Bronchial epithelial cell (primary cell): ENCODE results near the gene FAM236C. TPM values are rescaled to one million over a fixed set of nuclear protein-coding genes. Genes with fewer than 3 reads are reported as not detected.
A peak's percentile ranks its signal among the peaks of the same experiment; 100 is the strongest.
"Not testable (repeated sequence)": the region's sequence is repeated elsewhere in the genome, so short reads cannot be mapped to it uniquely, and the experiment has no call there.

Experiments used
- DNase-seq: peaks from one replicate; pipeline ENCODE4 v3.0.0-alpha.2; 2010; ENCODE audit warnings: low read depth
- FAIRE-seq: peaks from 2 replicates; lab custom pipeline; 2011; peaks lifted over from hg19 to GRCh38; lab: Jason Lieb, UNC
- H3K27me3 ChIP-seq: 2 replicates; pipeline ENCODE4 v1.5.1; 2011; ENCODE audit warnings: low read length; ENCODE audit not compliant: control insufficient read depth, insufficient read depth
- H3K36me3 ChIP-seq: 2 replicates; pipeline ENCODE4 v1.5.1; 2011; ENCODE audit warnings: low read length; ENCODE audit not compliant: control insufficient read depth, insufficient read depth
- H3K4me3 ChIP-seq: 2 replicates; pipeline ENCODE4 v1.5.1; 2011; ENCODE audit warnings: mild to moderate bottlenecking, low read depth, low read length, control low read depth
- total RNA-seq: library from RNA; depleted of rRNA; stranded (reverse); fragments of >200 nt; gene quantifications from 2 replicates; pipeline ENCODE4 v1.2.1, GENCODE V29; 2014

Gene FAM236C
- not detected in 2 replicates for total RNA-seq

GRCh38 chrX:72912315-72912714 is at the start of gene FAM236C:
Gene FAM236C, plus strand, starts transcription at chrX:72912615. Its CDS starts 100 bp downstream, at chrX:72912715.
- not testable (repeated sequence) for DNase-seq, H3K36me3 ChIP-seq, H3K4me3 ChIP-seq, H3K27me3 ChIP-seq, FAIRE-seq

- not testable (repeated sequence) for FAIRE-seq, H3K36me3 ChIP-seq, H3K4me3 ChIP-seq, H3K27me3 ChIP-seq, DNase-seq
These were observed 29.5 kb upstream of the FAM236C start for GRCh38 chrX:72882898-72883297.

DNA sequence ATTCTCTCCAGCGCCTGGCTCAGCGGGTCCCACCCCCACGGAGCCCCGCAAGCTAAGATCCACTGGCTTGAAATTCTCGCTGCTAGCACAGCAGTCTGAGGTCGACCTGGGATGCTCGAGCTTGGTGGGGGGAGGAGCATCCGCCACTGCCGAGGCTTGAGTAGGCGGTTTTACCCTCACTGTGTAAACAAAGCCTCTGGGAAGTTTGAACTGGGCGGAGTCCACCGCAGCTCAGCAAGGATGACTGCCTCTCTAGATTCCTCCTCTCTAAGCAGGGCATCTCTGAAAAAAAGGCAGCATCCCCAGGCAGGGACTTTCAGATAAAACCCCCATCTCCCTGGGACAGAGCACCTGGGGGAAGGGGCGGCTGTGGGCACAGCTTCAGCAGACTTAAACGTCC is 22.7 kb upstream of the FAM236C start:
- DNase-seq, H3K36me3 ChIP-seq, H3K27me3 ChIP-seq, FAIRE-seq, H3K4me3 ChIP-seq: not testable (repeated sequence)

- DNase-seq, H3K36me3 ChIP-seq, H3K4me3 ChIP-seq, FAIRE-seq, H3K27me3 ChIP-seq: not testable (repeated sequence)
These were observed 3.7 kb downstream of the FAM236C start for GRCh38 chrX:72916096-72916495.

GRCh38 chrX:72932283-72932682 is 19.9 kb downstream of the FAM236C start:
- DNase-seq, FAIRE-seq, H3K4me3 ChIP-seq, H3K36me3 ChIP-seq, H3K27me3 ChIP-seq: not testable (repeated sequence)

DNA sequence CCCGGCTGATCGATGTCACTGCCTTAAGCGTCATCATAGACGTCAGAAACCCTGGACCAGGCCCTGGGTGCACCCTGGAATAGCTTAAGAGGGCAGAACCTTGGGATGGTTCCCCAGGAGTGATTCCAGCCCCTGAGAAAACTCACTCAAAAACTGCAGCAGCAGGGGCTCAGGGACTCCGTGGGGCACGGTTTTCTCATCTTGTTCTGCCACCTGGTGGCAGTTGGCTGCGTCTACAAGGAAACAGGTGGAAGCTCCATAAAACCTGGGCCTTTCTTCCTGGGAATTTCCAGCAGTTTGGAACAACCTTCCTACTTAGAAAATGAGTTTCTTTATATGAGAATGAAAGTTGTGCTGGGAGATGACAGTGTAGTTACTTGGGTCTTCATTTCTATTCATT is 24.0 kb downstream of the FAM236C start:
- FAIRE-seq, DNase-seq, H3K27me3 ChIP-seq, H3K36me3 ChIP-seq, H3K4me3 ChIP-seq: not testable (repeated sequence)

DNA sequence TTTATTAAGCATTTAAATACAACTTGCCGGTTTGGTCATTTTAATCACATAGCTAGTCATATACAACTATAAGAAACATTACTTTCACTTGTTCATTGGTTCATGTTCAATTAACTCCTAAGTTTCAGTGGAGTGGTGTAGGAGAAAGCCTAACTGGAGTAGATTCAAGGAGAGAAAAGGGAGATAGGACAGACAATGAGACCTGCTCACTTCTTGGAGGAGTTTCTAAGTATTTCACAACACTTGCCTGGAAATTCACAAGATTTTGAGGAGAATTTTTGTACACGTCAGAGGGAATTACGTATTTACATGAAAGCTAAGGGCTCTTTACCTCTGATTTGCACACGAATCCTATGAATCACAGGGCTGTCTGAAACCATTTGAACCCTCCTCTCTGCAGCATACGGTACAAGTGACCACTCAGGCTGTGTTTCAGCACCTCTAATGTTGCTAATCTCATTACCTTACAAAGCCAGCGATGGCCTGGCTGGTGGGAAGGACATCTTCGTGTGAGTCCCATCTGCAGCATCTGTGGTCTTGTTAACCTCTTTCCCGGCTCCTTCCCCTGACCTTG is 24.6 kb downstream of the FAM236C start:
- DNase-seq, H3K27me3 ChIP-seq, H3K36me3 ChIP-seq, H3K4me3 ChIP-seq: not testable (repeated sequence)
- FAIRE-seq = peak; percentile 90

DNA sequence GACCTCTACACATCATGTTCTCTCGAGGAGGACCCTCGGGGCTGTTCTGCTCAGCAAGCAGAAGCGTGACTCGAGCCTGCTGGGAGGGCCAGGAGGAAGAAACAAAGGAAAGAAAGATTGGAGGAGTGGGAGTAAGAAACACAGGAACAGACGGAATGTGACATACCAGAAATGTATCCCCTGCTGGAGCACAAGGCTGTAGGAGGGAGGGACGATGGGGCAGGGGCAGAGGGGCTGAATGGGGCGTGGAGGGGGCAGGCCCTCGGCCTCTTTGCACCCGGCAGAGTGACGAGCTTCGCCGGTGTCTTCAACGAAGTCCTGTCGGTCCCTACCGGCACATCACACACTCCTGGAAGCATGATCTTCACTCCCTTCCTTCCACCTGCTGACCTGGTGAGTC is 25.5 kb downstream of the FAM236C start, which contains the start of gene FAM236A:
Gene FAM236A, plus strand, starts transcription at position 301 of the 400 bp plus-strand sequence. Its CDS starts 57 bp downstream, at position 358.
- not testable (repeated sequence) for FAIRE-seq, H3K4me3 ChIP-seq, H3K27me3 ChIP-seq, H3K36me3 ChIP-seq, DNase-seq

- H3K27me3 ChIP-seq, H3K36me3 ChIP-seq, FAIRE-seq, DNase-seq, H3K4me3 ChIP-seq: not testable (repeated sequence)
These were observed 29.9 kb downstream of the FAM236C start for GRCh38 chrX:72942272-72942671.

DNA sequence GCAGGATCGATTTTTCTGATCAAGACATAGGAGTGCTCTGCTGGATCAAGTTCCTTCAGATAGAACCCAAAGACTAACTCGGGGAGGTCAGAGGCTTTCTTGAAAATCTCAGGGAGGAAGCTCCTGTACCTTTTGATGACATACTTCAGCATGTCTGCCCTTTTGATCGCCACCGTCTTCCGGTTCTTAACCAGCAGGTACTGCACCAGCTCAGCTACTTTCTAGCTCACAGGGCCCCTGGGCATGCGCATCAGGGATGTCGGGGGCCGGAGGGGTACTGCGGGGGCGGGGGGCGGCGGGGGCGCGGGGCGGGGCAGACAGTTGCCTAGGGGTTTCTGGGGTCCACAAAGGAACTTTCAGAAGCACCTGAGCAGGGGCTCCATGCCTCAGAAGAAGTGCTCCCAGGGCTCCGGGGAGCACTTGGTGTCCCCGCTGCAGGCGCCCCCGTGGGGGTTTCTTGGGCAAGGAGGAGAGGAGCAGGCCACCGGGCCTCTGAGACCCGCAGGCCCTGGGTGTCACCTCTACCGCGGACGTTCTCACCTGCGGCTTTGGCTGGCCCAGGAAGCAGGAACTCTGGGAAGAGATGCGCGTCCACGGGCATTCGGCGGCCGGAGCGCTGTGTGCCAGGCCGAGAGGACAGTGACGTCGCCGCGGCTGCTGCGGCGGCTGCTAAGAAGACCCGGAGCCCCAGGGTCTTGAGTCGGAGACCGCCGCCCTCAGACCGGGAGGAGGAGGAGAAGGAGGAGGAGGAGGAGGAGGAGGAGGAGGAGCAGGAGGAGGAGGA is 30.8 kb downstream of the FAM236C start:
- H3K27me3 ChIP-seq, H3K4me3 ChIP-seq, FAIRE-seq, DNase-seq, H3K36me3 ChIP-seq: not testable (repeated sequence)

DNA sequence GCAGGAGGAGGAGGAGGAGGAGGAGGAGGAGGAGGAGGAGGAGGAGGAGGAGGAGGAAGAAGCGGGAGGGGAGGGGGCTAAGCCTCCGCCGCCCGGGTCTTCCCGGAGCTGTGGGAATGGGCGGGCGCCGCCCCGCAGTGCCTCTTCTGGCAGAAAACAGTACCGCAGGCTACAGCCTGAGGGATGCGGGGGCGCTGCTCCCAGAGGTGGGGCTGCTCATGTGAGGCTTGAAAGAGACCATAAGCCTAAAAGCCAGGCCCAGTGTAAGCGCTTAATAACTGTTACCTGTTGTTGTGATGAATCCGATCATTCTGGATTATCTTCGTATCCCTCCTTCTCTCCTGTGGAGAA is 31.4 kb downstream of the FAM236C start, which contains the start of gene DMRTC1:
Gene DMRTC1, minus strand, starts transcription at position 19 of the 351 bp plus-strand sequence. CDS start 68,143 bp downstream, outside the sequence.
- not testable (repeated sequence) for FAIRE-seq, H3K36me3 ChIP-seq, H3K27me3 ChIP-seq

GRCh38 chrX:72959971-72960370 is 47.6 kb downstream of the FAM236C start:
- H3K27me3 ChIP-seq, FAIRE-seq, DNase-seq, H3K36me3 ChIP-seq, H3K4me3 ChIP-seq: not testable (repeated sequence)

More for the DNA sequence above, 31.4 kb downstream of the FAM236C start, which contains the start of gene DMRTC1:
- not testable (repeated sequence) for DNase-seq, H3K4me3 ChIP-seq
